NCI-H2081 treated with DMSO at 0.1 percent for 48 hours (cell line): ENCODE data around the gene NXF1.
A peak's percentile ranks its signal among the peaks of the same experiment; 100 is the strongest.
"Not testable (repeated sequence)": the region's sequence is repeated elsewhere in the genome, so short reads cannot be mapped to it uniquely, and the experiment has no call there.

Source experiments
- DNase-seq: peaks from one replicate; lab custom pipeline; 2025; lab: John Stamatoyannopoulos, UW

Gene NXF1

DNA sequence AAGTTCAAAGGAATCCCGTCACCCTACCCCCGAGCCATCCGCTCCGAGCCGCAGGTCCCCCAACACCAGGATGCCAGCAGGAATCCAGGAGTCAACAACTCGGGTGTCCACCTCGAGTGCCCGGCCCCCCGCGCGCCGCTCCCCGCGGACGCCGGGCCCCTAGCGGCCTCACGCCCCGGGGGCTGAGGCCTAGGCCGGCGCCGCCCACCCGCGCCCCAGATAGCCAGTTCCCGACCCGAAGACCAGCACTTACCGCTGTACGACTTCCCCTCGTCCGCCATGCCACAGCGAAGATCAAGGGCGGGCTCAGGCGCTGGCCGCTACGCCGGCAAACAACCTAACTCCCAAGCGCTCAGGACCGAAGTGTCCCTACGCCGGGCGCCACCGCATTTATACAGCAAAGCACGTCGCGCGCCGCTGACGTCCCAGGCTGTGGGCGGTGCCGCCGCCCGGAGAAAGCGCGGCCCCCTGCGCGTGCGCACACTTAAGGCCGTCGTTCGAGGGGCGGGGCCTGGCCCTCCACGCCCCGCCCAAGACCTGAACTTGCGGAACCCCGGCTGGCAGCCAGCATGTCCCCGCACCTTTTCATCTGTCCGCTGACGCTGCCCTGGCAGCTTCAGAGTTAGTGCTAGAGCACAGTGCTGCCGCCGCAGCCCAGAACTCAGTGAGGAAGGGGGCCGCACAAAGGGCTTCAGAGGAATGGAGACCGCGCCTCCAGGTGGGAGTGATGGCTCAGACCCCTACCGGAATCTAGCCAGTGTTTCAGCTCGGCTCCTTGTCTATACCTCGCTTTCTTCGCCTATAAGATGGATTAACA is at the start of gene NXF1:
Gene NXF1 (minus strand): TSS at position 365 of the 817 bp plus-strand sequence. CDS start 84 bp downstream, at position 281.
- peak; percentile 55 for DNase-seq

DNA sequence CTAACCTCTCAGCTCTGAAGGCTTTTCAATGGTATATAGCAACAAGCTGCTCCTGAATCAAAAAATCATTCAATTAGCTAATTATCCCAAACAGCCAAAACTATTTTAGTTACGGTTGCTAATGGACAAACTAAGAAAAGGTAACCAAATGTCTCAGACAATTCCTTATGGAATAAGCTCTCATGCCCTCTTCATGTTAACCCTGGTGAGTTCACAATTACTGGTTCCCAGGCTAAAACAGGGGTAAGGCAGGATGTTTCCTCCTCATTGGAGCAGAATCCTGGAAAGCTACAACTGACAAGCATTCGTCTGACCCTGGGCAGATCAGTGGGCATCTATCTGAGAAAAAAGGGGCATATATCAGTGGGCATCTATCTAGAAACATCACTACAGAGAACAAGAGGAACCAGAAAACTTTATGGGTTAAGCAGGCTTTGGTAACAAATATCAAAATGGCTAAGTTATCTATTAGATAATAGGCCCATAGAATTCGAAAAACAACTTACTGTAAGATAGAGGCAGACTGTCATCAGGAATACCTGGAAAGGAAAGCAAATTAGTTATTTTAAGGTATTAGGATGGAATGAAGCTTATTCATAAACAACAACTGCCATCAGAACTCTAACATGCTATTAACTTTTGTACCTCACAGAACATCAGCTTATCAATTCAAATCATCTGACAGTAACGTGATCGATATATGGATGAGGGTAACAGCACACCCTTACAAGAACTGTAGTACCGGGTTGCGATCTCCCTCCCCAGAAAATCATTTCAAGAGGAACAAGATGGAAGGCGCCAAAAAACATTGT is 49.0 kb upstream of the NXF1 start:
- DNase-seq, result no peak

DNA sequence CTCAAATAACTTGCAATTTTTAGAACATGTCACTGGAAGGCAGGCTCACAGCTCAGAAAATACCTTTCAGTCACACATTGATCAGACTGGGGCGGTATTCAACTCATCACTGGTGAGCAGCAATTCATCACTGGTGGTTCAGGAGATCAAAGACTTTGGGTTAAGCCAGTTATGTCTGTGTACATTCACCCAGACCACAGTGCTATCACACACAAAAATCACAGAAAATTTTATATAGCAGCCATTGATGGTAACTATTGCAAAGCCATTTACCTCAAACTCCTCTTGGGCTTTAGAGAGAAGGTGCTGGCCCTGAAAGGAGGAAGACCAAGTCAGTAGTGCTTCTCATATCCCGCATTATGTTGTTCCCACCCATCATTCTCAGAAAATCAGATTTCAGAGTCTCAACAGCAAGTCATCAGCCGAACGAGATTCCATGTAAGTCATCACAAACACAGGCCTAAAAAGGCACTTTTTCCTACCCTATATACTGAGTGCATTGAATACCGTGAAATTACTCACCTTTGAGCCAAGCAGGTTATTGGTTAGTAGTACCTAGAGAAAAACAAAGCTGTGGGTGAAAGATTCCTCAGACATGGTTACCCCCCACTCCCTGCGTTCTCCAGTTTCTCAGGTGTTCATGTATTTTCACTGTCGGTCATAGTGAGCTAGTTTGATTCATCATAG is 48.2 kb upstream of the NXF1 start:
- DNase-seq, result no peak

DNA sequence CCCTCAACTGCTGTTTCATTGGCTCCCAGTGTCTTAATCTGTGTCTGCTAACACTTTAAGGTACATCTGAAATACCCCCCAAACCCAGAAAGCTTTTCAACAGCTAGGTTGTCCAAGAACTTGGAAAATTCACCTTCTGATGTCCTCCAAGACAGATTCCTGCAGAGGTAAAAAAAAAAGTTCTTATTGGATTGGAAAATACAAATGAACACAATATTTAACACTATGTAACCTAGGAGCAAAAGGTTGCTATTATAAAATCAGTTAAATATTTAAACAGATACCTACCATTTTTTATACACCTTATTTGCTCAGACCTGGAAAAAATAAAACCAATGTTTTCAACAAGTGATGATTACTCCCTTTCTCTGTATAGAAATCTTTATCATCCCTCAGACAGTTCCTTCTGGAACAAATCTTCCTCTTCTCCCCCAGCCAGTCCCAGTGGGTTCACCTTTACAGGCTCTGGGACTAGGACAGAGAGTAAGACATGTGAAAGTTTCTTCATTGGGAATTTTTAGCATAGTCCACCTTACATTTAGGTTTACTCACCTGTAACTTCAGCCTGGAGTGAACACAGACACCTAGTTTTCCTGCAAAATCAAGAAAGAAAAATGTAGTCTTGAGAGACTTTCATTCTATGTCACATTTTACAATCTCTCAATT is 47.4 kb upstream of the NXF1 start:
- DNase-seq, result no peak

DNA sequence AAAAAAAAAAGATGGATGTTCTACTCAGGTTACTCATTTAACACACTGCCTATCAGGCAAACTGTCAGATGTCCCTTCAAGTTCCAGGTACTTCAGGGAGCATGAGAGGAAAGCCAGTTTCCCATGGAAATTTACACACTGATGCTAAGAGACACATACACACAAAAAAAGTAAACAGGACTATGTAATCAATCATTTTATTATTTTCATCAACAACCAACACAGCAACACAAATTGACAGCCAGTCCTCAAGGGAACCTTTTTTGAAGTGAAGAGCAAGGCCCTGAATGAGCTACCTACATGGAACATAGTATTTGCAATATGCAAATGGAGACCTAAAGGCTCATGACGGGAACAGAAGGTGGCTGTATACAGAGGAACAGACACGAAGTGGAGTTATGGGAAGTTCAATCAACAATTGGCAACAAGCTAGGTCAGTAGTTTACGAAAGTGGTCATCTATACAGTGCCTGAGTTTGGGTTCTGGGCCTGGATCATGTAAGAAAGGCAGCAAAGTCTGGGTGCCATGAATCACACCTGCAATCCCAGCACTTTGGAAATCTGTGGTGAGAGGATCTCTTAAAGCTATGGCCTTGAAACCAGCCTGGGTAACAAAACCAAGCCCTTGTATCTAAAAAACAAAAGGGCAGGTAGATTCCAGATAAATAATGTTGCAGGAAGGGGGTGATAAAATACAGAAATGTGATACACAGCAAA is 46.7 kb upstream of the NXF1 start:
- DNase-seq, result no peak

DNA sequence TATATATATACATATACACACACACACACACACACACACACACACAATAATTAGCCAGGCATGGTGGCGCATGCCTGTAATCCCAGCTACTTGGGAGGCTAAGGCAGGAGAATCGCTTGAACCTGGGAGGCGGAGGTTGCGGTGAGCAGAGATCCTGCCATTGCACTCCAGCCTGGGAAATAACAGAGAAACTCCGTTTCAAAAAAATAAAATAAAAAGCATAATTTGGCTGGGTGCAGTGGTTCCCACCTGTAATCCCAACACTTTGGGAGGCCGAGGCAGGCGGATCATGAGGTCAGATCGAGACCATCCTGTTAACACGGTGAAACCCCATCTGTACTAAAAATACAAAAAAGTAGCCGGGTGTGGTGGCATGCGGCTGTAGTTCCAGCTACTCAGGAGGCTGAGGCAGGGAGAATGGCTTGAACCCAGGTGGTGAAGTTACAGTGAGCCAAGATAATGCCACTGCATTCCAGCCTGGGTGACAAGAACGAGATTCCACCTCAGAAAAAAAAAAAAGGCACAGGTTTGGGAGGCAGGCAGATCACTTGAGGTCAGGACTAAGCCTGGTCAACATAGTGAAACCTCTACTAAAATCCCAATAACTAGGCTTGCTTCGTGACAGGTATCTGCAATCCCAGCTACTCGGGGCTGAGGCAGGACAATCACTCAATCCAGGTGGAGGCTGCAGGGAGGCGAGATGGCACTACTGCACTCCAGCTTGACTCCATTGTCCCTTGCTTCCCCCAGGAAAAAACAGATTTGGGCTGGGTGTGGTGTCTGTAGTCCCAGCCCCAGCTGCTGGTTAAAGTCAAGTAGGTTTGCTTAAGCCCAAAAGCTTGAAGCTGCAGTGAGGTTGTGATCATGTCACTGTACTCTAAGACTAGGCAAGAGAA is 45.9 kb upstream of the NXF1 start:
- DNase-seq, result no peak

DNA sequence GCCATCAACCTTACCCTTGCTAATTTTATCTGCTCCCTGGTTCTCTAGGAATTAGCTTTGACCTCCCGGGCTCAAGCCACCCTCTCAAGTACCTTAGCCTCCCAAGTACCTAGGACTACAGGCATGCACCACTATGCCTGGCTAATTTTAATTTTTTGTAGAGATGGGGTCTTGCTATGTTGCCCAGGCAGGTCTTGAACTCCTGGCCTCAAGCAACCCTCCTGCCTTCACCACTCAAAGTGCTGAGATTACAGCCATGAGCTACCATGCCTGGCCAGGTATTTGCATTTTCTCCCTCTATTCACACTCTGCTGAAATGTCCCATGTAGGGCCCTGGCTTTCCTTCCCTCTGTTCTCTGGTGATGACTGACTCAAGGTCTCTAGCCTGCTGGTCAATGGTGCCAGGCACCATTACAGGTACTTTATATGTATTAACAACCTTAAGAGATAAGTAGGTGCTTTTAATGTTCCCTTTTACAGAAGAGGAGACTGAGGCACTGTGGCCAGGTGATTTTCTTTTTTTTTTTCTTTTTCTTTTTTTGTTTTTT is 42.6 kb upstream of the NXF1 start:
- no peak for DNase-seq

DNA sequence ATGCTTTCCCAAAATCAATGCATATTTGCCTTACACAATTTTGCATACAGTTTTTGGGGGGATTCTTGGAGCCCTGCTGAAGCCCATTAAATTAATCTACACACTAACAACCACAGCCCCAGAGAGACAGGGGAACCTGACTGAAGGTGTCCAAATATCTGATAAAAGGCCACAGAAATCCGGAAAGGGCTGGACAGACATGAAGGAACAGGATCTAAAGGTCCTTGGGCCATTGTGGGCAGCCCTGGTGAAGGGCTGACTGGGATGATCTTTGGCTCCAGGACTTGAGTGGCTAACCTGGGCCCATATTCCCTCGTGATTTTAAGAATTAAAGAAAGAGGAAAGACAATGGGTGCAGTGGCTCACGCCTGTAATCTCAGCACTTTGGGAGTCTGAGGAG is 40.9 kb upstream of the NXF1 start:
- no peak for DNase-seq

DNA sequence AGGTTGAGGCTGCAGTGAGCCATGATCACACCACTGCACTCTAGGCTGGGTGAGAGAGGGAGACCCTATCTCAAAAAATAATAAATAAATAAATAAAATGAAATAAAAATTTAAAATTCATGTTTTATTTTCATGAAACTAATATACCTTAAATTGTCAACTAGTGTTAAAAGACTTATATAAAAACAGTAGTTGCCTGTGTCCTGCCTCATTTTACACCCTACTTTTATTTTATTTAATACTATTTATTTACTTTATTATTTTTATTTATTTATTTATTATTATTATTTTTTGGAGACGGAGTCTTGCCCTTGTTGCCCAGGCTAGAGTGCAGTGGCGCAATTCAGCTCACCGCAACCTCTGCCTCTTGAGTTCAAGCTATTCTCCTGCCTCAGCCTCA is 38.9 kb upstream of the NXF1 start:
- DNase-seq, result no peak

DNA sequence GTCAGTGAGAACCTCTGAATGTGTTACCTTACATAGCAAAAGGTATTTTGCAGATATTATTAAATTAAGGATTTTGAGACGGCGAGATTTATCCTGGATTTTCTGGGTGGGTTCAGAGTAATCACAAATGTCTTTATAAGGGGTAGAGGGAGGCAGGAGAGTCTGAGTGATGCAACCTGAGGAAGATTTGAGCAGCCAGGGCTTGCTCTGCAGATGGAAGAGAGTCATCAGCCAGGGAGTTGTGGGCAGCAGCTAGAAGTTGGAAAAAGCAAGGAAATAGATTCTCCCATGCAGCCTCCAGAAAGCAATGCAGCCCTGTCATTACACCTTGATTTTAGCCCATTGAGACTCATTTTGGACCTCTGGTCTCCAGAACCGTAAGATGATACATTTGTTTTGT is 38.2 kb upstream of the NXF1 start:
- DNase-seq, result no peak

DNA sequence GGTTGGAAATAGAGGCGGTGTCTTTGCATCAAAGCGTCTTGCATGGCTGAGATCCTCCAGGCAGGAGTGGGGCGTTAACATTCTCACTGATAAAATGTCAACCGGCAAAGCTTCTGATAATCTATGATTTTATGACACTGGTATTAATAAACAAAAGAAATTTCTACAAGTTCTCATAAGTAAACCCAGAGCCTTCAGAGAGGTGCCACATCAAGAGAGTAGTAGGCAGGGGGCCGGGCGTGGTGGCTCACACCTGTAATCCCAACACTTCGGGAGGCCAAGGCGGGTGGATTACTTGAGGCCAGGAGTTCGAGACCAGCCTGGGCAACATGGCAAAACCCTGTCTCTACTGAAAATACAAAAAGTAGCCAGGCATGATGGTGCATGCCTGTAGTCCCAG is 37.7 kb upstream of the NXF1 start:
- not testable (repeated sequence) for DNase-seq

DNA sequence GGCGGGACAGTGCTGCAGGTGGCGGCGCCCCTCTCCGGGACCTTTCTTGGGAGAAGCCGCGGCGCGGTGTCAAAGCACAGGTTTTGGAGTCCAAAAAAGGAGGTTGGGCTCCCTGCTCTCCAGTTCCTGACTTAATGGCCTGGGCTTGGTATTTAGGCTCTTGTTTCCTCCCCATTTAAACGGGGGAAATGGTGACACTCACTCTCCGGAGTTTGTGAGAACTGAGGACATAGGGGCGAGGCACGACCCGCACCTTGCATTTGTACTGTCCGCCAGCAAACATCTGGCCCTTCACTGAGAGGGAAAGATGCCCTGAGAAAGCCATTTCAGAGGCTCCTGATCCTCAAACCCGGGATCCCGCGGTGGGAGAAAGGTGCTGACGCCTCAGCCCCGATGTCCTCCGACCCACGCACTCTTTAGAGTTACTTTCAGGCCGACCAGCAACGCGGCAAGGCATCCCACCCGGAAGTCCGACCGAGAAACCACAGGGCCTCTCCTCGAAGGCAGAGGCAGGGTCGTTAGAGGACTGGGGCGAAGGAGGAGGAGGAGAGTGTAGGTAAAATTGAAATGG is 37.0 kb upstream of the NXF1 start:
- no peak for DNase-seq

DNA sequence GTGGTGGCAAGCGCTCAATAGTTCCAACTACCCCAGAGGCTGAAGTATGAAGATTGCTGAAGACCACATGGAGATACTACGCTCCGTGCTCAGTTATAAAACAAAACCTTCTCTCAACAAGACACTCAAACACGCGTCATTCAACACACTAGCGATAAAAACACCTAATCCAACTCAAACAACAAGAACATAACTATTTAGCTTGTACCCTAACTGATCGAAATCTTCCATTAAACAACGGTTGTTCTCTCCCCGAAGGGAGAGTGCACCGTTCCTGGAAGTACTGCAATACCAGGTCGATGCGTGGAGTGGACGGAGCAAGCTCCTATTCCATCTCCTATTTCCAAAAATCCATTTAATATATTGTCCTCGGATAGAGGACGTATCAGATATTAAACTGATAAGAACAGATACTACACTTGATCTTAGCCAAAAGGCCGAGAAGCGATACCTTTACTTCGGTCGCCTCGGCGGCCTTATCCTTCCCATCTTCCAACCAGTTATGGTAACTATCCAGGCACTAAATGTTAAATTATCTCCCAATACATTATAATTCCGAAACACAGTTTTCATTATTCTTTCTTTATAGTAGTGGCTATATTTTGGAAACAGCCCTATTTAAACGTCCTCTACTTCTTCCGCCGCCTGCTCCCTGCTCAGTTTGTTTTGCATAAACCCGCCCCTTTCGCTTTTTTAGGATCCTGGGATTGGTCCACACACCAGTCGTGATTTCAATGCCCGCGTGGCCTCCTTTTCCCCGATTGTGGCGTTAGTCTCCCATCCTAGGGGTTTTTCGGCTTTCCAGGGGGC is 36.3 kb upstream of the NXF1 start:
- DNase-seq, result peak; percentile 99

DNA sequence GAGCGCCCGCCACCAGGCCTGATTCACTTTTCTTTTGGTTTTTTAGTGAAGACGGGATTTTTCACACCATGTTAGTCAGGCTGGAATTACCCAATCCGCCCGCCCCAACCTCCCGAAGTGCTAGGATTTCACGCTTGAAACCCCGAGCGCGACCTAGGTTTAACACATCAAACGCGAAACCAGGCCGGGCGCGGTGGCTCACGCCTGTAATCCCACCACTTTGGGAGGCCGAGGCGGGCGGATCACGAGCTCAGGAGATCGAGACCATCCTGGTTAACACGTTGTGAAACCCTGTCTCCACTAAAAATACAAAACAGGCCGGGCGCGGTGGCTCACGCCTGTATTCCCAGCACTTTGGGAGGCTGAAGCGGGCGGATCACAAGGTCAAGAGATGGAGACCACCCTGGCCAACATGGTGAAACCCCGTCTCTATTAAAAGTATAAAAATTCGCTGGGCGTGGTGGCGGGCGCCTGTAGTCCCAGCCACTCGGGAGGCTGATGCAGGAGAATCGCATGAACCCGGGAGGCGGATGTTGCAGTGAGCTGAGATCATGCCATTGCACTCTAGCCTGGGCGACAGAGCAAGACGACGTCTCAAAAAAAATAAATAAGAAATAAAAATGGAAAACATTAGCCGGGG is 35.6 kb upstream of the NXF1 start:
- DNase-seq, result not testable (repeated sequence)

DNA sequence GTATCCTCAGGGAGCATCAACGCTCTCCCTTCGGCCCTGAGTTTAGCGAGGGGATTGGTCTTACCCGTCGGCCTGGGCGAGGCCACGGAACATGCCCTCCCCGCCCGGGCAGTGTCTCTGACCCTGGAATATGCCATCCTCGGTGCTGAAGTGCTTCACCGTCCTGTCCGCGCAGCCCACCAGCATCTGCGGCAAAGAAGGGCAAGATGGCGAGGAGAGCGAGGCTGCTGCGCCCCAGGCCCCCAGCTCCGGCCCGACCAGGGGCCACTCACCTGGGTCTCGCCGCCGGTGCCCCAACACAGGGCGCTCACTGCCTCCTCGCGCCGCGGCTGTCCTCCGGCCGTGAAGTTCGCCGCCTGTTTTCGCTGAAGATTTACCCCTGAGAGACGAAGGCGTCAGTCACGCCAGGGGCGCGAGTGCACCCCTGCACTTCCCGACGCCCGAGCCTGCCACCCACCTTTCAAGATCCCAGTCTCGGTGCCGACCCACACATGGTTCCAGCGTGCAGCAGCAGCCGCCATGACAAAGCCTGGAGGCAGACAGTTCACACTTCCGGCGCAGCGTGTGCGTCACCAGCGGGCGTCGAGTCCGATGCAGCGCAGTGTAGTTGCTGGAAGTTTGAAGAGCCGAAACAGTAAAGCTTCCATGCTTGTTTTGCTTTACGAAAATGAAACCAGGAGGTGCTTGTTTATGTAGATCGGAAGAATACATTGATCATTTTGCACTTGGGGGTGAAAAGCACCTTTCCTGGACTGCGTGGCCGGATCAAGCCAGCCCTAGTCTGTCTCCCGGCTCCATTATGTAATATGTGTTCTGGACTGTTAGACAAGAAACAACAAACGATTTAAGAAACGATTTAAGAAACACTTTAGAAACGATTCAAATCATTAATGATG is 34.1 kb upstream of the NXF1 start, which contains the start of gene WDR74:
Gene WDR74 (minus strand): TSS at position 541 of the 896 bp plus-strand sequence. CDS start 20 bp downstream, at position 521.
- DNase-seq, result peak; percentile 32

DNA sequence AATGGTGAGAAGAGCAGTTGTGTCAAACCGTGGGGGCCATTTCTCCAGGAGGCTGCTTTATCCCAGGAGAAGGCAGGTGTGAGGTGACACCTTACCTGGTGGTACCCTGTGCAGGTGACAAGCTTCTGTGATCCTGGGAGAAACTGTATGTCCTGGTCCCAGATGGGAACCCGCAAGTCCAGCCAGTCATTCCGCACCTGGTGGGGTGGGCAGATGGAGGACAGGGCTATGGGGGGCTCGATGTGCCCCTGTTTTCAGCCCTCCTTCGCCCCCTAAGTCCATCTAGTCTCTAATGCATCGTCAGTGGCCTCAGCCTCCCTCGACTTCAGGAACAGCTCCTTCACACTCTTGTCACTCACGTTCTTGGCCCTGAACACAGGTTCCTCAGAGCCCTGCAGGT is 30.1 kb upstream of the NXF1 start:
- no peak for DNase-seq
